Right ventricle myocardium inferior (tissue), 1 donor: ENCODE measurements around the gene RCOR2. TPM values are rescaled to one million over a fixed set of nuclear protein-coding genes. Genes with fewer than 3 reads are reported as not detected.
"Not testable (repeated sequence)": the region's sequence is repeated elsewhere in the genome, so short reads cannot be mapped to it uniquely, and the experiment has no call there.

Experiments used
- ATAC-seq: fragments of 200-7000 bp; cut with Tn5 transposase; one replicate; pipeline ENCODE4 v1.9.1; 2020; ENCODE audit warnings: mild to moderate bottlenecking, moderate library complexity
- DNase-seq: peaks from one replicate; pipeline ENCODE4 v3.0.0; 2021; ENCODE audit errors: missing footprints
- intact Hi-C: fragments of 100-400 bp; cut with DNase I; formaldehyde crosslinking; loops from one replicate; pipeline ENCODE4 v1.11.0; 2022
- total RNA-seq: library from RNA; stranded (reverse); fragmentation: NEBNext Ultra II Directional; extraction: Animal tissue kit (Norgen Biotek cat#: 25700); gene quantifications from one replicate; pipeline ENCODE4 v1.2.1, GENCODE V29; 2021
- donor health status: DM: no; HTN: yes; CAD: no; lungs with severe emphysema.

The RCOR2 gene
- total RNA-seq, 1 donor from 2014 or later: 11.1 TPM

GRCh38 chr11:63869683-63870082 is 47.3 kb downstream of the RCOR2 start:
- ATAC-seq (no peak), DNase-seq (no peak)
- intact Hi-C loops: no loop called here

GRCh38 chr11:63869171-63869591 is 47.8 kb downstream of the RCOR2 start:
- intact Hi-C loops: no loop called here
- no peak for ATAC-seq
- no peak for DNase-seq

- intact Hi-C loops: no loop called here
Observed at GRCh38 chr11:63868399-63869064, 48.4 kb downstream of the RCOR2 start.

GRCh38 chr11:63867511-63867910 is 49.5 kb downstream of the RCOR2 start:
- intact Hi-C loops: no loop called here

More at GRCh38 chr11:63868399-63869064, 48.4 kb downstream of the RCOR2 start:
- DNase-seq (no peak), ATAC-seq (no peak)

GRCh38 chr11:63866211-63866610 is 50.8 kb downstream of the RCOR2 start:
- ATAC-seq (no peak), DNase-seq (no peak)
- intact Hi-C loops: no loop called here

More at GRCh38 chr11:63867511-63867910, 49.5 kb downstream of the RCOR2 start:
- no peak for DNase-seq
- ATAC-seq: no peak

- intact Hi-C loops: not testable (repeated sequence)
Observed at GRCh38 chr11:63863620-63864019, 53.3 kb downstream of the RCOR2 start.

GRCh38 chr11:63862923-63863322 is 54.0 kb downstream of the RCOR2 start:
- DNase-seq: no peak
- intact Hi-C loops: no loop called here
- no peak for ATAC-seq

More at GRCh38 chr11:63863620-63864019, 53.3 kb downstream of the RCOR2 start:
- ATAC-seq, DNase-seq: not testable (repeated sequence)

Other genes starting within 250 kb of the RCOR2 start
- 15.4 TPM for gene ATL3, start 245.8 kb downstream of the RCOR2 start, total RNA-seq
- gene RTN3, start 235.7 kb downstream of the RCOR2 start, total RNA-seq: 52.4 TPM
- gene ZFTA, start 148.4 kb downstream of the RCOR2 start, total RNA-seq: 12.6 TPM
- 11.9 TPM for gene SPINDOC, start 103.7 kb downstream of the RCOR2 start, total RNA-seq
- gene MARK2, start 78.1 kb downstream of the RCOR2 start, total RNA-seq: 37.4 TPM
- gene NAA40, start 21.8 kb upstream of the RCOR2 start, total RNA-seq: 18.7 TPM
- 1,159 TPM for gene COX8A, start 57.5 kb upstream of the RCOR2 start, total RNA-seq
- gene OTUB1, start 69.3 kb upstream of the RCOR2 start, total RNA-seq: 55.6 TPM
- 0.57 TPM for gene FLRT1, start 118.8 kb upstream of the RCOR2 start, total RNA-seq
- 119 TPM for gene MACROD1, start 248.9 kb upstream of the RCOR2 start, total RNA-seq